ENCODE data around the gene SEC16A.

The SEC16A gene

GRCh38 chr9:136505406-136506403 is 22.9 kb upstream of the SEC16A start:
- no peak for TF ChIP-seq JUND (IDR thresholded peaks at IDR 0.05; ENCODE audit: low read depth)
- DNase-seq (ENCODE audit: low read depth in 1 of 2, low spot score in 1 of 2): no peak
- in situ Hi-C loops (cut with HindIII; ENCODE audit: low pct_unique_long_range_greater_than_20kb, low sequenced_read_pairs): no loop called here

- DNase-seq (ENCODE audit: low read depth in 1 of 2, low spot score in 1 of 2): no peak
- TF ChIP-seq JUND (IDR thresholded peaks at IDR 0.05; ENCODE audit: low read depth): no peak
- in situ Hi-C loops (cut with HindIII; ENCODE audit: low pct_unique_long_range_greater_than_20kb, low sequenced_read_pairs): no loop called here
Observed at GRCh38 chr9:136504512-136505348, 21.9 kb upstream of the SEC16A start.

- TF ChIP-seq JUND (IDR thresholded peaks at IDR 0.05; ENCODE audit: low read depth): no peak
- DNase-seq (ENCODE audit: low read depth in 1 of 2, low spot score in 1 of 2): no peak
- in situ Hi-C loops (cut with HindIII; ENCODE audit: low pct_unique_long_range_greater_than_20kb, low sequenced_read_pairs): no loop called here
Observed at GRCh38 chr9:136502940-136503550, 20.2 kb upstream of the SEC16A start.

- no peak for DNase-seq (ENCODE audit: low read depth in 1 of 2, low spot score in 1 of 2)
- in situ Hi-C loops (cut with HindIII; ENCODE audit: low pct_unique_long_range_greater_than_20kb, low sequenced_read_pairs): no loop called here
Observed at GRCh38 chr9:136502196-136502595, 19.4 kb upstream of the SEC16A start.

GRCh38 chr9:136501686-136502085 is 18.8 kb upstream of the SEC16A start:
- no peak for TF ChIP-seq JUND (IDR thresholded peaks at IDR 0.05; ENCODE audit: low read depth)
- no peak for DNase-seq (ENCODE audit: low read depth in 1 of 2, low spot score in 1 of 2)
- in situ Hi-C loops (cut with HindIII; ENCODE audit: low pct_unique_long_range_greater_than_20kb, low sequenced_read_pairs): no loop called here

More at GRCh38 chr9:136502196-136502595, 19.4 kb upstream of the SEC16A start:
- TF ChIP-seq JUND (IDR thresholded peaks at IDR 0.05; ENCODE audit: low read depth): no peak

- no peak for TF ChIP-seq JUND (IDR thresholded peaks at IDR 0.05; ENCODE audit: low read depth)
- DNase-seq (ENCODE audit: low read depth in 1 of 2, low spot score in 1 of 2): no peak
- in situ Hi-C loops (cut with HindIII; ENCODE audit: low pct_unique_long_range_greater_than_20kb, low sequenced_read_pairs): no loop called here
Observed at GRCh38 chr9:136499935-136500910, 17.4 kb upstream of the SEC16A start.

GRCh38 chr9:136499071-136499934 is 16.5 kb upstream of the SEC16A start:
- no peak for TF ChIP-seq JUND (IDR thresholded peaks at IDR 0.05; ENCODE audit: low read depth)
- no peak for DNase-seq (ENCODE audit: low read depth in 1 of 2, low spot score in 1 of 2)
- in situ Hi-C loops (cut with HindIII; ENCODE audit: low pct_unique_long_range_greater_than_20kb, low sequenced_read_pairs): no loop called here

GRCh38 chr9:136497916-136498695 is 15.3 kb upstream of the SEC16A start:
- in situ Hi-C loops (cut with HindIII; ENCODE audit: low pct_unique_long_range_greater_than_20kb, low sequenced_read_pairs): no loop called here

GRCh38 chr9:136496801-136497620 is 14.2 kb upstream of the SEC16A start:
- DNase-seq (ENCODE audit: low read depth in 1 of 2, low spot score in 1 of 2): no peak
- TF ChIP-seq JUND (IDR thresholded peaks at IDR 0.05; ENCODE audit: low read depth): no peak
- in situ Hi-C loops (cut with HindIII; ENCODE audit: low pct_unique_long_range_greater_than_20kb, low sequenced_read_pairs): no loop called here

More at GRCh38 chr9:136497916-136498695, 15.3 kb upstream of the SEC16A start:
- no peak for DNase-seq (ENCODE audit: low read depth in 1 of 2, low spot score in 1 of 2)
- no peak for TF ChIP-seq JUND (IDR thresholded peaks at IDR 0.05; ENCODE audit: low read depth)
